ENCODE measurements around the gene AVPR2.

The AVPR2 gene

DNA sequence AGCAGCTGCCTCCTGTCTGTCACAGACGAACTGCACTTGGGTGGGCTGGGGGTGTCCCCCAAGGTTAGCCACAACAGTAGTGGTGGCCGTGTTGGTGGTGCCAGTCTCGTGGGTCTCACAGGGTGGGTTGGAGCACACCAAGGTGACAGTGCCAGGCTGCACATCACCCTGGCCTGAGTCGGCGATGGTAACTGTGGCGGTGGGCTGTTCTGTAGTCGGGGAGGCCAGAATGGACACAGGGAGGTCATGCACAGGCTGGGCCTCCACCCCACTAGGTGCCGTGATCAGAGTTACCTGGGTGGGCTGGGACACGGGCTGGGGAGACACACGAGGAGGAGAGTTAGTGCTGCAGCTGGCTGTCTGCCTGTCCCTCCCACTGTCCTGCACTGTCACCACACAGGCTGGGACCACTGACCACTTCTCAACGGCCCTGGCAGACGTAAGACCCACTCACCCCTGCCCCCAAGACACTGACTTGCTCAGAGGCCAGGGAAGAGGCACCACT lies 50.8 kb downstream of the AVPR2 start:
- Histone ChIP-seq H4K12ac (ENCODE audit: low read depth, low read length) (no peak overlapping the region), H3K9me3 (ENCODE audit: insufficient read depth, low read depth, low read length) (no peaks in the 10 kb centered on the region), H3K4me3 (ENCODE audit: low read depth, low read length) (no peak overlapping the region), H2BK120ac (ENCODE audit: insufficient read depth, low read length, poor library complexity) (no peak overlapping the region), H2BK5ac (ENCODE audit: low read depth, low read length, poor library complexity) (no peak overlapping the region), H3K4me1 (ENCODE audit: control insufficient read depth in 1 of 2, insufficient read depth in 2 of 2, low read length in 2 of 2) (no peaks in the 10 kb centered on the region), H4K8ac (ENCODE audit: low read depth, low read length) (no peak overlapping the region), H3K27me3 (ENCODE audit: insufficient read depth, low read length) (no peaks in the 10 kb centered on the region), H3K36me3 (ENCODE audit: control insufficient read depth in 1 of 2, insufficient read depth in 2 of 2, low read length in 2 of 2) (peaks cover 100% of the 10 kb centered on the region in 2 experiments), H3K27ac (ENCODE audit: low read depth, low read length) (no peak overlapping the region), H3K9ac (ENCODE audit: low read length) (no peak overlapping the region), H3K14ac (ENCODE audit: low read length) (no peak overlapping the region), H3K18ac (ENCODE audit: low read length) (no peak overlapping the region), H2AK5ac (ENCODE audit: low read length) (no peak overlapping the region), H3K79me1 (ENCODE audit: low read length) (no peaks in the 10 kb centered on the region), H3K4ac (ENCODE audit: low read depth, low read length) (no peak overlapping the region), H3K4me2 (ENCODE audit: low read length) (no peak overlapping the region), H3K23ac (ENCODE audit: low read length) (no peak overlapping the region), H4K91ac (ENCODE audit: low read depth, low read length) (no peak overlapping the region), H3K79me2 (ENCODE audit: control insufficient read depth, insufficient read depth, low read length, poor library complexity) (no peaks in the 10 kb centered on the region), H2AFZ (ENCODE audit: insufficient read depth, low read length, poor library complexity) (no peak overlapping the region), H2BK12ac (ENCODE audit: low read length) (no peak overlapping the region)
- DNase-seq: no peak
- WGBS (ENCODE audit: extremely low coverage, insufficient coverage, insufficient read length): no CpG with 5 or more reads among the region's 12 CpGs

GRCh38 chrX:153956044-153956907 lies 51.8 kb downstream of the AVPR2 start:
- H3K23ac ChIP-seq (ENCODE audit: low read length): no peak overlapping the region
- no peak overlapping the region for H3K4me2 ChIP-seq (ENCODE audit: low read length)
- no peak overlapping the region for H3K27ac ChIP-seq (ENCODE audit: low read depth, low read length)
- no peaks in the 10 kb centered on the region for H3K79me2 ChIP-seq (ENCODE audit: control insufficient read depth, insufficient read depth, low read length, poor library complexity)
- no peaks in the 10 kb centered on the region for H3K9me3 ChIP-seq (ENCODE audit: insufficient read depth, low read depth, low read length)
- WGBS (ENCODE audit: extremely low coverage, insufficient coverage, insufficient read length): no CpG with 5 or more reads among the region's 35 CpGs
- no peak overlapping the region for H3K18ac ChIP-seq (ENCODE audit: low read length)
- no peak for DNase-seq
- no peak overlapping the region for H3K14ac ChIP-seq (ENCODE audit: low read length)
- no peaks in the 10 kb centered on the region for H3K4me1 ChIP-seq (ENCODE audit: control insufficient read depth in 1 of 2, insufficient read depth in 2 of 2, low read length in 2 of 2)
- no peak overlapping the region for H4K8ac ChIP-seq (ENCODE audit: low read depth, low read length)
- H3K4me3 ChIP-seq (ENCODE audit: low read depth, low read length): no peak overlapping the region
- H4K91ac ChIP-seq (ENCODE audit: low read depth, low read length): no peak overlapping the region
- H3K4ac ChIP-seq (ENCODE audit: low read depth, low read length): no peak overlapping the region
- no peak overlapping the region for H3K9ac ChIP-seq (ENCODE audit: low read length)
- no peak overlapping the region for H2BK5ac ChIP-seq (ENCODE audit: low read depth, low read length, poor library complexity)
- peaks cover 98 to 99% of the 10 kb centered on the region in 2 experiments for H3K36me3 ChIP-seq (ENCODE audit: control insufficient read depth in 1 of 2, insufficient read depth in 2 of 2, low read length in 2 of 2)
- H3K27me3 ChIP-seq (ENCODE audit: insufficient read depth, low read length): no peaks in the 10 kb centered on the region
- no peak overlapping the region for H2AFZ ChIP-seq (ENCODE audit: insufficient read depth, low read length, poor library complexity)
- no peaks in the 10 kb centered on the region for H3K79me1 ChIP-seq (ENCODE audit: low read length)
- no peak overlapping the region for H2BK120ac ChIP-seq (ENCODE audit: insufficient read depth, low read length, poor library complexity)
- no peak overlapping the region for H2BK12ac ChIP-seq (ENCODE audit: low read length)
- no peak overlapping the region for H2AK5ac ChIP-seq (ENCODE audit: low read length)
- no peak overlapping the region for H4K12ac ChIP-seq (ENCODE audit: low read depth, low read length)

Measured in trophoblast cell (in vitro differentiated cells and primary cell).